Measurements from ENCODE around the gene ATP11A.
"Not testable (repeated sequence)": the region's sequence is repeated elsewhere in the genome, so short reads cannot be mapped to it uniquely, and the experiment has no call there.

Gene ATP11A

GRCh38 chr13:112779856-112780604 lies 90.2 kb downstream of the ATP11A start:
- H3K27me3 ChIP-seq (ENCODE audit: control insufficient read depth, insufficient read depth, low read length) = no peaks in the 10 kb centered on the region
- peaks cover 10% of the 10 kb centered on the region for H3K4me1 ChIP-seq (ENCODE audit: control insufficient read depth, low read depth, low read length)
- H3K9ac ChIP-seq (ENCODE audit: low read length) = no peak overlapping the region
- H3K4me3 ChIP-seq (ENCODE audit: low read length) = no peak overlapping the region
- H3K27ac ChIP-seq (ENCODE audit: low read length) = no peak overlapping the region
- H3K9me3 ChIP-seq (ENCODE audit: control insufficient read depth, low read depth, low read length) = no peaks in the 10 kb centered on the region
- H3K36me3 ChIP-seq (ENCODE audit: control insufficient read depth, low read depth, low read length) = no peaks in the 10 kb centered on the region

- Histone ChIP-seq H3K9ac (ENCODE audit: low read length) (no peak overlapping the region), H3K27ac (ENCODE audit: low read length) (no peak overlapping the region), H3K36me3 (ENCODE audit: control insufficient read depth, low read depth, low read length) (peaks cover 6% of the 10 kb centered on the region), H3K27me3 (ENCODE audit: control insufficient read depth, insufficient read depth, low read length) (no peaks in the 10 kb centered on the region), H3K9me3 (ENCODE audit: control insufficient read depth, low read depth, low read length) (no peaks in the 10 kb centered on the region), H3K4me1 (ENCODE audit: control insufficient read depth, low read depth, low read length) (peaks cover 10% of the 10 kb centered on the region), H3K4me3 (ENCODE audit: low read length) (no peak overlapping the region)
These were observed 91.4 kb downstream of the ATP11A start for GRCh38 chr13:112781287-112781686.

- H3K9me3 ChIP-seq (ENCODE audit: control insufficient read depth, low read depth, low read length) = no peaks in the 10 kb centered on the region
- H3K4me1 ChIP-seq (ENCODE audit: control insufficient read depth, low read depth, low read length) = peaks cover 10% of the 10 kb centered on the region
- no peak overlapping the region for H3K4me3 ChIP-seq (ENCODE audit: low read length)
- H3K27ac ChIP-seq (ENCODE audit: low read length) = no peak overlapping the region
- no peaks in the 10 kb centered on the region for H3K27me3 ChIP-seq (ENCODE audit: control insufficient read depth, insufficient read depth, low read length)
- no peak overlapping the region for H3K9ac ChIP-seq (ENCODE audit: low read length)
- H3K36me3 ChIP-seq (ENCODE audit: control insufficient read depth, low read depth, low read length) = peaks cover 6% of the 10 kb centered on the region
These were observed 92.1 kb downstream of the ATP11A start for GRCh38 chr13:112781881-112782361.

- H3K27ac ChIP-seq (ENCODE audit: low read length) = no peak overlapping the region
- no peak overlapping the region for H3K9ac ChIP-seq (ENCODE audit: low read length)
These were observed 92.7 kb downstream of the ATP11A start for GRCh38 chr13:112782429-112783010.

GRCh38 chr13:112783135-112783977 lies 93.5 kb downstream of the ATP11A start:
- Histone ChIP-seq H3K9me3 (ENCODE audit: control insufficient read depth, low read depth, low read length) (peaks cover 5% of the 10 kb centered on the region), H3K36me3 (ENCODE audit: control insufficient read depth, low read depth, low read length) (peaks cover 9% of the 10 kb centered on the region), H3K9ac (ENCODE audit: low read length) (no peak overlapping the region)

More at GRCh38 chr13:112782429-112783010, 92.7 kb downstream of the ATP11A start:
- Histone ChIP-seq H3K4me1 (ENCODE audit: control insufficient read depth, low read depth, low read length) (peaks cover 10% of the 10 kb centered on the region), H3K4me3 (ENCODE audit: low read length) (no peak overlapping the region), H3K9me3 (ENCODE audit: control insufficient read depth, low read depth, low read length) (no peaks in the 10 kb centered on the region), H3K27me3 (ENCODE audit: control insufficient read depth, insufficient read depth, low read length) (no peaks in the 10 kb centered on the region), H3K36me3 (ENCODE audit: control insufficient read depth, low read depth, low read length) (peaks cover 6% of the 10 kb centered on the region)

GRCh38 chr13:112783978-112784371 lies 94.1 kb downstream of the ATP11A start:
- no peak overlapping the region for H3K4me3 ChIP-seq (ENCODE audit: low read length)
- H3K27me3 ChIP-seq (ENCODE audit: control insufficient read depth, insufficient read depth, low read length) = no peaks in the 10 kb centered on the region
- no peak overlapping the region for H3K9ac ChIP-seq (ENCODE audit: low read length)
- H3K9me3 ChIP-seq (ENCODE audit: control insufficient read depth, low read depth, low read length) = peaks cover 6% of the 10 kb centered on the region
- H3K36me3 ChIP-seq (ENCODE audit: control insufficient read depth, low read depth, low read length) = peaks cover 11% of the 10 kb centered on the region
- no peak overlapping the region for H3K27ac ChIP-seq (ENCODE audit: low read length)
- H3K4me1 ChIP-seq (ENCODE audit: control insufficient read depth, low read depth, low read length) = peaks cover 10% of the 10 kb centered on the region

More at GRCh38 chr13:112783135-112783977, 93.5 kb downstream of the ATP11A start:
- H3K4me1 ChIP-seq (ENCODE audit: control insufficient read depth, low read depth, low read length) = peaks cover 10% of the 10 kb centered on the region
- H3K27me3 ChIP-seq (ENCODE audit: control insufficient read depth, insufficient read depth, low read length) = no peaks in the 10 kb centered on the region
- H3K27ac ChIP-seq (ENCODE audit: low read length) = no peak overlapping the region
- no peak overlapping the region for H3K4me3 ChIP-seq (ENCODE audit: low read length)

- H3K9ac ChIP-seq (ENCODE audit: low read length) = no peak overlapping the region
- peaks cover 17% of the 10 kb centered on the region for H3K36me3 ChIP-seq (ENCODE audit: control insufficient read depth, low read depth, low read length)
- no peaks in the 10 kb centered on the region for H3K27me3 ChIP-seq (ENCODE audit: control insufficient read depth, insufficient read depth, low read length)
- H3K4me1 ChIP-seq (ENCODE audit: control insufficient read depth, low read depth, low read length) = peaks cover 10% of the 10 kb centered on the region
- H3K27ac ChIP-seq (ENCODE audit: low read length) = no peak overlapping the region
- H3K4me3 ChIP-seq (ENCODE audit: low read length) = no peak overlapping the region
- H3K9me3 ChIP-seq (ENCODE audit: control insufficient read depth, low read depth, low read length) = peaks cover 9% of the 10 kb centered on the region
These were observed 95.1 kb downstream of the ATP11A start for GRCh38 chr13:112784811-112785482.

GRCh38 chr13:112785483-112785856 lies 95.6 kb downstream of the ATP11A start:
- H3K4me1 ChIP-seq (ENCODE audit: control insufficient read depth, low read depth, low read length) = peaks cover 7% of the 10 kb centered on the region

GRCh38 chr13:112786810-112787209 lies 97.0 kb downstream of the ATP11A start:
- not testable (repeated sequence) for H3K4me1 ChIP-seq (ENCODE audit: control insufficient read depth, low read depth, low read length); H3K4me3 ChIP-seq (ENCODE audit: low read length); H3K9ac ChIP-seq (ENCODE audit: low read length); H3K27me3 ChIP-seq (ENCODE audit: control insufficient read depth, insufficient read depth, low read length); H3K27ac ChIP-seq (ENCODE audit: low read length); H3K9me3 ChIP-seq (ENCODE audit: control insufficient read depth, low read depth, low read length)
- H3K36me3 ChIP-seq (ENCODE audit: control insufficient read depth, low read depth, low read length) = peaks cover 17% of the 10 kb centered on the region

More at GRCh38 chr13:112785483-112785856, 95.6 kb downstream of the ATP11A start:
- Histone ChIP-seq H3K36me3 (ENCODE audit: control insufficient read depth, low read depth, low read length) (peaks cover 17% of the 10 kb centered on the region), H3K9me3 (ENCODE audit: control insufficient read depth, low read depth, low read length) (peaks cover 9% of the 10 kb centered on the region), H3K4me3 (ENCODE audit: low read length) (no peak overlapping the region), H3K27me3 (ENCODE audit: control insufficient read depth, insufficient read depth, low read length) (no peaks in the 10 kb centered on the region), H3K27ac (ENCODE audit: low read length) (no peak overlapping the region), H3K9ac (ENCODE audit: low read length) (no peak overlapping the region)

GRCh38 chr13:112790735-112791641 lies 101.2 kb downstream of the ATP11A start:
- Histone ChIP-seq H3K9ac (ENCODE audit: low read length) (no peak overlapping the region), H3K4me3 (ENCODE audit: low read length) (no peak overlapping the region), H3K27ac (ENCODE audit: low read length) (no peak overlapping the region), H3K27me3 (ENCODE audit: control insufficient read depth, insufficient read depth, low read length) (no peaks in the 10 kb centered on the region), H3K36me3 (ENCODE audit: control insufficient read depth, low read depth, low read length) (peaks cover 11% of the 10 kb centered on the region), H3K4me1 (ENCODE audit: control insufficient read depth, low read depth, low read length) (peaks cover 5% of the 10 kb centered on the region), H3K9me3 (ENCODE audit: control insufficient read depth, low read depth, low read length) (peaks cover 9% of the 10 kb centered on the region)
